Heart right ventricle (tissue), 16 donors: ENCODE data around the gene DNAJB4. TPM values are rescaled to one million over a fixed set of nuclear protein-coding genes. Genes with fewer than 3 reads are reported as not detected.

Source experiments
- ATAC-seq, 8 donors: fragments of 200-7000 bp; cut with Tn5 transposase; one replicate each; pipeline ENCODE4 v1.9.1; 2020; ENCODE audit warnings: mild to moderate bottlenecking in 8 of 8, moderate library complexity in 8 of 8, moderate number of reproducible peaks in 1 of 8
- DNase-seq, 2 donors: peaks; one replicate each; pipeline ENCODE4 v3.0.0-alpha.2; 2020
- H3K27ac ChIP-seq, 10 donors: fragments of 200-600 bp; sonication (generic) in 2 of 10; one replicate each; pipeline versions ENCODE4 v1.5.0 to v1.8.0; 2020 to 2022; ENCODE audit warnings: mild to moderate bottlenecking in 3 of 10
- H3K27me3 ChIP-seq, 7 donors: fragments of 200-600 bp; one replicate each; pipeline ENCODE4 v1.8.0; 2021 to 2022; ENCODE audit warnings: mild to moderate bottlenecking in 2 of 7
- H3K36me3 ChIP-seq, 9 donors: fragments of 200-600 bp; sonication (generic) in 1 of 9; one replicate each; pipeline versions ENCODE4 v1.5.0 to v1.8.0; 2020 to 2022; ENCODE audit warnings: mild to moderate bottlenecking in 2 of 9
- H3K4me1 ChIP-seq, 9 donors: fragments of 200-600 bp; sonication (generic) in 1 of 9; one replicate each; pipeline versions ENCODE4 v1.5.0 to v1.8.0; 2020 to 2022; ENCODE audit warnings: mild to moderate bottlenecking in 4 of 9
- H3K4me3 ChIP-seq, 10 donors: fragments of 200-600 bp; sonication (generic) in 2 of 10; one replicate each; pipeline versions ENCODE4 v1.5.0 to v1.8.0; 2020 to 2022; ENCODE audit warnings: mild to moderate bottlenecking in 7 of 10, moderate library complexity in 2 of 10
- H3K9me3 ChIP-seq, 11 donors: fragments of 200-600 bp in 10 of 11; sonication (generic) in 2 of 11; one replicate each; pipeline versions ENCODE4 v1.5.0 to v1.8.0; 2013 to 2022; ENCODE audit warnings: mild to moderate bottlenecking in 2 of 11, control low read depth in 1 of 11, moderate library complexity in 1 of 11
- WGBS, 2 donors: extraction: QIAGEN DNeasy Blood & Tissue Kit; methylation state at CpG; one replicate each; pipeline ENCODE4 v1.1.7; 2013; ENCODE audit warnings: inconsistent platforms in 1 of 2; 5-methylcytosine and 5-hydroxymethylcytosine counted together
- intact Hi-C, 10 donors: fragments of 100-400 bp; cut with DNase I; formaldehyde crosslinking; loops; one replicate each; pipeline versions ENCODE4 v1.11.1 to v1.14.2; 2022
- polyA plus RNA-seq, 2 donors: library from polyadenylated mRNA; stranded (reverse); fragments of 200-250 nt; gene quantifications; one replicate each; pipeline ENCODE4 v1.2.3, GENCODE V29; 2013
- total RNA-seq, 10 donors: library from RNA; stranded (reverse); fragmentation: NEBNext Ultra II Directional in 3 of 10; extraction: Animal tissue kit (Norgen Biotek cat#: 25700) in 3 of 10; gene quantifications; one replicate each; pipeline versions ENCODE4 v1.2.1 to v1.2.4, GENCODE V29; 2021 to 2023
- TF ChIP-seq, protein P1 (sequence below), 9 donors: fragments of 200-600 bp; sonication (generic) in 2 of 9; IDR thresholded peaks; one replicate each; pipeline versions ENCODE4 v1.5.0 to v1.8.0; 2021 to 2022; ENCODE audit warnings: antibody characterized with exemption in 9 of 9, mild to moderate bottlenecking in 5 of 9, moderate library complexity in 1 of 9
- donor health status: Arrhythmogenic right ventricular cardiomyopathy.
- donor health status: ischemic (EF 13 %, LVEDD 7.1; RV severe dilation, severe dysfunction).
- donor health status: healthy with polysubstance abuse.
- donor health status: DM: no; HTN: yes; CAD: no.
- donor health status: DM: no; HTN: no; CAD: no.
- donor health status: ischemic (EF 25% LVEDD 6.9; RV normal size, moderate dysfunction).
- donor health status: ischemic (EF 25% LVEDD 5.7; RV mildly dilated, moderate dysfunction).
- donor health status: healthy.
- donor health status: DM: yes; HTN: yes; CAD: no.
- donor health status: Ischemic cardiomyopathy.
- donor health status: ischemic (EF 35%, LVEDD 5.7; RV mildly dilated, moderate dysfunction).
- donor health status: nonischemic (EF 11% LVEDD 7.7; RV severe dilation, severe dysfunction).
- donor health status: DM: yes; HTN: yes; CAD: no.
- donor health status: PGD.
- donor health status: ischemic (EF 29% LVEDD 5.4; RV normal size, mild dysfunction).
- donor health status: nonischemic (EF 23%, LVEDD 6.1; RV moderate dilation, normal function).

DNAJB4 gene
- total and polyA plus RNA-seq, 12 donors, result 38.5 to 178 (median 120) TPM

DNA sequence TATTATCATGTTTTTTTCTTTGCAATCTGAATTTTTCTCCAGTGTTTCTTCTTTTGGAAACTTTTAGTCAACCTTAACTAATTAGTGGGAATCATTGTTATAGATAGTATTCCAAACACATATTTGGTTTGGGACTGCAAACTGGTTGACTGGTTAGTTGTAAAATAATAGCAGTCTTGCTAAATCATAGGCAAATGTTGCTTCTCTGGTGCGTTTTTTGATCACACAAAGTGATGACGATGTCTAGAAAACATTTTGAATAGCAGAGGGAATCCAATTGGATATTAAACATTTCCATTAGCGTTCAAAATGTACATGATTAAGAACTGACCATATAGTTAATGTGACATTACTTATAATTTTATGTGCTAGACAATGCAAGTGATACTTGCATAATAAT is 4.5 kb downstream of the DNAJB4 start:
- TF ChIP-seq, protein P1, sequence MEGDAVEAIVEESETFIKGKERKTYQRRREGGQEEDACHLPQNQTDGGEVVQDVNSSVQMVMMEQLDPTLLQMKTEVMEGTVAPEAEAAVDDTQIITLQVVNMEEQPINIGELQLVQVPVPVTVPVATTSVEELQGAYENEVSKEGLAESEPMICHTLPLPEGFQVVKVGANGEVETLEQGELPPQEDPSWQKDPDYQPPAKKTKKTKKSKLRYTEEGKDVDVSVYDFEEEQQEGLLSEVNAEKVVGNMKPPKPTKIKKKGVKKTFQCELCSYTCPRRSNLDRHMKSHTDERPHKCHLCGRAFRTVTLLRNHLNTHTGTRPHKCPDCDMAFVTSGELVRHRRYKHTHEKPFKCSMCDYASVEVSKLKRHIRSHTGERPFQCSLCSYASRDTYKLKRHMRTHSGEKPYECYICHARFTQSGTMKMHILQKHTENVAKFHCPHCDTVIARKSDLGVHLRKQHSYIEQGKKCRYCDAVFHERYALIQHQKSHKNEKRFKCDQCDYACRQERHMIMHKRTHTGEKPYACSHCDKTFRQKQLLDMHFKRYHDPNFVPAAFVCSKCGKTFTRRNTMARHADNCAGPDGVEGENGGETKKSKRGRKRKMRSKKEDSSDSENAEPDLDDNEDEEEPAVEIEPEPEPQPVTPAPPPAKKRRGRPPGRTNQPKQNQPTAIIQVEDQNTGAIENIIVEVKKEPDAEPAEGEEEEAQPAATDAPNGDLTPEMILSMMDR (IDR thresholded peaks at IDR 0.05), result no peak
- Histone ChIP-seq H3K36me3 (peaks cover 0 to 16% (median 10%) of the 10 kb centered on the region in 9 donors), H3K9me3 (no peaks in the 10 kb centered on the region), H3K27me3 (no peaks in the 10 kb centered on the region), H3K27ac (peak overlapping the region in 4 of 10 donors; percentile 6 to 54 (median 22)), H3K4me3 (peak overlapping the region in 7 of 10 donors; percentile 5 to 74 (median 62)), H3K4me1 (peaks cover 0 to 54% (median 39%) of the 10 kb centered on the region in 9 donors)
- intact Hi-C loops, result loop anchor here in 4 of 10 donors (5.0 to 10.0 kb wide), 4 partner anchors 38 to 106 kb away; partner anchors contain the start of gene GIPC2 (in 1 of the 4)
- DNase-seq (no peak), ATAC-seq (no peak)
- 68 to 75% methylated on average over 3 of the region's 3 CpGs for WGBS, 2 donors

DNA sequence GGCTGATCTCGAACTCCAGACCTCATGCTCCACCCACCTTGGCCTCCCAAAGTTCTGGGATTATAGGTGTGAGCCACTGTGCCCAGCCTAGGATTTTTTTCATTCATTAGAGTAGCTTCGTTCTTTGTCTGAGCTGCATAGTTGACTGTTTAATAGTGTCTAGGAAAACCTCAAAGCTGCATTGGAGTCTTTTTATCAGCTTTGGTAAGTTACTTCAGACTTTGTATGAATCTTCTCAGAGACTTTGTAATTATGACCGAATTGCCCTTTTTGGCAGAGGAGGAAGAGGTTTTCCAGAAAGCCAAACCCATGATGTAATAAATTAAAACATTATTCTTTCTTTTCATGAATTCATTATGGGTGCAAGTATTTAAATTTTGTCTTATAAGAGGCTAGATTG is 5.1 kb downstream of the DNAJB4 start:
- Histone ChIP-seq H3K36me3 (peaks cover 0 to 22% (median 14%) of the 10 kb centered on the region in 9 donors), H3K27ac (peak overlapping the region in 6 of 10 donors; percentile 8 to 54 (median 22)), H3K4me1 (peaks cover 0 to 60% (median 44%) of the 10 kb centered on the region in 9 donors), H3K9me3 (no peaks in the 10 kb centered on the region), H3K4me3 (peak overlapping the region in 6 of 10 donors; percentile 4 to 74 (median 61)), H3K27me3 (no peaks in the 10 kb centered on the region)
- TF ChIP-seq, protein P1 (IDR thresholded peaks at IDR 0.05), result no peak
- no peak for DNase-seq
- ATAC-seq, result no peak
- intact Hi-C loops, result loop anchor here in 4 of 10 donors (5.0 to 10.0 kb wide), 5 partner anchors 37 to 105 kb away; partner anchors contain the start of gene GIPC2 (in 1 of the 4)
- 52 to 61% methylated on average over 3 of the region's 3 CpGs for WGBS, 2 donors

DNA sequence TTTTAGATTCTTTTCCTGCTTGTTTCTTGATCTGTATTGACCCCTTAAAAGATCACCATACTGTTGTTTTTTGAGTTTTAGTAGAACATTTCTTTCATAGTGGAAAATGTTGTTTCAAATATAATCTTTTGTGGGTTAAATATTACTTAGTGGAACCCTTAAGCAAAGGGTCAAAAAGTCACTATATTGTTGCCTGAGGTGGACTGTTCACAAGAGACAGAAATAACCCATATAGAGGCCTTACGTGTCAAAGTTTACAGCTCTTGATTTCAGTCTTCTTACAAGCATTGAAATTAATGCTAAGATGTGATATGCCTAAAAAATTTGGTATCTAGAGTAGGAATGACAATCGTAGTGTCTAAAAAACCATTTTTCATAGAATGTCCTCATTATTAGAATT is 6.3 kb downstream of the DNAJB4 start:
- H3K4me3 ChIP-seq, result peak overlapping the region in 5 of 10 donors; percentile 52 to 74 (median 62)

DNA sequence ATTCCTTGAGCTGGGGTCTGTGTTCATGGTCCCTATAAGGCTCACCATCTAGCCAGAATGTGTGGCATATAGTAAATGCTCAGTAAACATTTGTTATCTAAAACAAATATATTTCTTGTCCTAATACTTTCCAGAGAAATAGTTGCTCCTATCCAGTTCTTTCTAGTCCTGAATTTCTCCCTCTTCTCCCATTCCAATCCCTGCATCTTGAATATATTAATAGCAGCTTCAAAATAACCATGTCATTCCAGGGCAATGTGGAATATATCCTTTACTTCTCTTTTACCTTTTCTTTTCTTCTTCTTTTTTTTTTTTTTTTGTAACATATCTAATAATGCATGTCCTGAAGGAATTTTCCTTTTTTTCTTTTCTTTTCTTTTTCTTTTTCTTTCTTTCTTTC is 10.4 kb downstream of the DNAJB4 start:
- no peak overlapping the region for H3K4me3 ChIP-seq
- intact Hi-C loops, result loop anchor here in 1 of 10 donors (10.0 kb wide), 1 partner anchor 50 kb away; no protein-coding TSS in a partner anchor
- H3K4me1 ChIP-seq, result peaks cover 0 to 44% (median 22%) of the 10 kb centered on the region in 9 donors
- ATAC-seq (no peak), DNase-seq (no peak)
- H3K27ac ChIP-seq, result no peak overlapping the region
- H3K27me3 ChIP-seq, result no peaks in the 10 kb centered on the region
- H3K36me3 ChIP-seq, result peaks cover 0 to 69% (median 36%) of the 10 kb centered on the region in 9 donors
- no peaks in the 10 kb centered on the region for H3K9me3 ChIP-seq
- TF ChIP-seq, protein P1 (IDR thresholded peaks at IDR 0.05), result no peak

More for the DNA sequence above, 6.3 kb downstream of the DNAJB4 start:
- DNase-seq, result no peak
- H3K4me1 ChIP-seq, result peaks cover 0 to 64% (median 48%) of the 10 kb centered on the region in 9 donors
- ATAC-seq, result no peak
- no peaks in the 10 kb centered on the region for H3K9me3 ChIP-seq
- H3K36me3 ChIP-seq, result peaks cover 0 to 33% (median 14%) of the 10 kb centered on the region in 9 donors
- H3K27ac ChIP-seq, result peak overlapping the region in 4 of 10 donors; percentile 2 to 54 (median 32)
- TF ChIP-seq, protein P1 (IDR thresholded peaks at IDR 0.05), result no peak
- intact Hi-C loops, result loop anchor here in 1 of 10 donors (10.0 kb wide), 1 partner anchor 46 kb away; no protein-coding TSS in a partner anchor
- WGBS, 2 donors, result 75 to 76% methylated on average over 2 of the region's 2 CpGs
- no peaks in the 10 kb centered on the region for H3K27me3 ChIP-seq
